HG02870 (cell line): Measurements from ENCODE around the gene DNAJB1.
"Not testable (repeated sequence)": the region's sequence is repeated elsewhere in the genome, so short reads cannot be mapped to it uniquely, and the experiment has no call there.

Source experiments
- ATAC-seq: cut with Tn5 transposase; IDR thresholded peaks from one replicate; pipeline ENCODE4 v1.9.1; 2021; ENCODE audit warnings: mild to moderate bottlenecking, moderate library complexity; ENCODE audit not compliant: unreplicated experiment

DNAJB1 gene

DNA sequence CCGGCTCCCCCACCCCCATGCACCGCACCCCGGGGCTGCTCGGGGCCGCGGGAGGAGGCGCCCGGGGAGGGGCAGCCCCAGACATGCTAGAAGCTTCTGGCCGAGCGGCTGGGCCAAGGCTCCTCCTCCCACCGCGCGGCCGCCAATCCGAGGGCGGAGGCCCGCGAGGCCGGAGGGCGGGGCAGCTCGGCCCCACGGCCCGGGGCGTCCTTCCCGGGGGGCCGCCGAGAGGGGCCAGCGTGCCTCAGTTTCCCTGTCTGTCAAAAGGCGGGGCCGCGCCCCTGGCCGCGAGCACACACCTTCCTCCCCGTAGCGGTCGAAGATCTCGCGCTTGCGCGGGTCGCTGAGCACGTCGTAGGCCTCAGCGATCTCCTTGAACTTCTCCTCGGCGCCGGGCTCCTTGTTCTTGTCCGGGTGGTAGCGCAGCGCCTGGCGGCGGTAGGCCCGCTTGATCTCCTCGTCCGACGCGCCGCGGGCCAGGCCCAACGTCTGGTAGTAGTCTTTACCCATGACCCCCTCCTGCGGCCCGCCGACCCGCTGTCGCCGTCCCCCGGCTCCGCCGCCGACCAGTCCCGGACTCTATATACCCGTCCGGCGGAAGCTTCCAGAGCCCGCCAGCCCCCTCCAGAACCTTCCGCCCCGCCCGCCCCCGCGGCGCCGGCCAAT is at the start of gene DNAJB1:
TSS of gene DNAJB1 (minus strand) at position 558 of the 666 bp plus-strand sequence. CDS start at position 510, 48 bp downstream.
- ATAC-seq, result peak; percentile 46

DNA sequence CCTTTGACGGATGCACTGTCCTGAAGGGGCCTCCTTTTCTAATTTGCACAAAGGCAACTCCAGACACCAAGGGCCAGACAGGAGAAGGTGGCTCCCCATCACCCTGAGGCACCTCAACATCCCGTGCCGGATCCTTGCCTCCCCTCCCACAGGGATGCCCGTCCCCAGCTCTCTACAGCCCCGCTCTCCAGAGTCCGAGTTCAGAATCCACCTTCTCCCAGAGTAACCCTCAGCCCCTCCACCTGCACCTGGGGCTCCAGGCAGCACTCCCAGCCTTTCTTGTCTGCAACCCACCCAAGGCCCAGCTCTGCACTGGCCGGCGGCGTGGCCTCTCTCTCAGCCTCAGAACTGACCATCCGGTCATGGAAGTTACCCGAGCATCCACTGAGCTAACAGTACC is 48.9 kb upstream of the DNAJB1 start:
- ATAC-seq, result no peak

GRCh38 chr19:14566712-14567077 is 48.5 kb upstream of the DNAJB1 start:
- ATAC-seq, result no peak

DNA sequence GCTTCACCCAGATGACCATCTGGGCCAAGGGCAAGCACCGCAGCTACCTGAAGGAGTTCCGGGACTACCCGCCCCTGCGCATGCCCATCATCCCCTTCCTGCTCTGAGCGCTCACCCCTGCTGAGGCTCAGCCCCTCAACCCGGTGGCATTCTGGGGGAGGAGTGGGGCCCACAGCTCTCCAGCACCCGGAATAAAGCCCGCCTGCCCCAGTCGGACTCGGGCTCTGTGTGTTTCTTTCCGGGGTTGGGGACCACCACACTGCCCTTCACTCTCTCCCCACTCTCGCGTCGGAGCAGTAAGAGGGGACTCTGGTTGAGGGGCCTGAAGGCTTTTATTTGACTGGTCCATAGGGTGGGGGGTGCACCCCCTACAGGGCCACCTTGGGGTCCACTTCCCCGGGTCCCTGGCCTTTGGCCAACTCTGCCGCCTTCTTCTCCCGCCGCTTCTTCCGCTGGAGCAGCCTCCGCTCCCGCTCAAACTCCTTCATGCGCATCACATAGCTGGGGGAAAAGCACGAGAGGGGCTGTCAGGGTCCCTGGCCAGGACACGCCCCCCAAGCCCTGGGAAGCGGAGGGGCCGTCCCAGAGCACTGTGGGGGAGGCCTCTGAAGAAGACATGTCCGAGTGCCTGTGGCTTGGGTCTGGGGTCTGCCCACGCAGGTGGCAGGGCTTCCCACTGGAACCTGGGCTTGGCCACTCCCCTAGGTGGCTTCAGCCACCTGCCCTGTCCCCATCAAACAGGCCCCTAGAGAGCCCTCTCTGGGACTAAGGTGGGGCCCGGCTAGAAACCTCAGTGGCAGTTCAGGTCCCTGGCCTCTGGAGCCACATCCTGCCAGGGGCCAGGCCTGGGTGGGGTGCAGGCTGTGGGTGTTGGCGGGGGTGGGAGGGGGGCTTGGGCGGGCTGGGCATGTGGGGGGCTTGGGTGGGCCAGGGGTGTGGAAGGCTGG is 47.8 kb upstream of the DNAJB1 start:
- ATAC-seq, result no peak

DNA sequence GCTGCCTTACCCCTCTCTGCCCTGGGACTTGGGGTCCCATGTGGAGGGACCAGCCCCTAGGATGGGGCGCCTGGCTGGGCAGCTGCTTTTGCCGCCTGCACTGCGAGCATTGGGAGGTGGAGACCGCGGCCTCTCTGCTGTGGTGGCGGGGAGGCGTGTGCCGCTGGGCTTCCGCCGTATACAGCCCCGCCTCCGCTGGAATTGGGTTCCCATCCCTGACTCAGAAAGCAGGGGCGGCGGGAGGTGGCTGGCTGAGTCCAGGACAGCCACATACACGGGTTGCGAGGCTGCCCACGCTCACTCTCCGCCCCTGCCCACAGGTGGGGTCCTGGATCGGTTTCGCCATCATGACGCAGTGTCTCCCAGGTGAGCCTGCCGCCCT is 47.1 kb upstream of the DNAJB1 start:
- no peak for ATAC-seq

- not testable (repeated sequence) for ATAC-seq
Observed at GRCh38 chr19:14564652-14565297, 46.6 kb upstream of the DNAJB1 start.

DNA sequence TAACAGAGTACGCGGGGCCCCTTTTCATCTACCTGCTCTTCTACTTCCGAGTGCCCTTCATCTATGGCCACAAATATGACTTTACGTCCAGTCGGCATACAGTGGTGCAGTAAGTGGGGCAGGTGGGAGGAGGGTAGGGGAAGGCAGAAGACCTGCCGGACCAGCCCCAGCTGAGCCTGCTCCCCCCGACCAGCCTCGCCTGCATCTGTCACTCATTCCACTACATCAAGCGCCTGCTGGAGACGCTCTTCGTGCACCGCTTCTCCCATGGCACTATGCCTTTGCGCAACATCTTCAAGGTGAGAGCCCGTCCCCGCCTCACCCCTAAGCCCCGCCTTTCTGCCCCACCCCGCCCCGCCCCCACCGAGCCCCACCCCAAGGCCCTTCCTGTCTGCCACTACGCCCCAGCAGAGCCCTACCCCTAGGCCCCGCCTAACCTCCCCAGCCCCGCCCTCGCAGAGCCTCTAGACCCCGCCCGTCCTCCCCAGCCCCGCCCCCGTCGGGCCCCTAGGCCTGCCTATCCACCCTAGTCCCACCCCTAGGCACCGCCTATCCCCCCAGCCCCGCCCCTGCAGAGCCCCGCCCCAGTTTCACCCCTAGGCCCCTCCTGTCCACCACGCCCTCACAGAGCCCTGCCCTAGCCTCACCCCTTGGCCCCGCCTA is 45.9 kb upstream of the DNAJB1 start:
- no peak for ATAC-seq

DNA sequence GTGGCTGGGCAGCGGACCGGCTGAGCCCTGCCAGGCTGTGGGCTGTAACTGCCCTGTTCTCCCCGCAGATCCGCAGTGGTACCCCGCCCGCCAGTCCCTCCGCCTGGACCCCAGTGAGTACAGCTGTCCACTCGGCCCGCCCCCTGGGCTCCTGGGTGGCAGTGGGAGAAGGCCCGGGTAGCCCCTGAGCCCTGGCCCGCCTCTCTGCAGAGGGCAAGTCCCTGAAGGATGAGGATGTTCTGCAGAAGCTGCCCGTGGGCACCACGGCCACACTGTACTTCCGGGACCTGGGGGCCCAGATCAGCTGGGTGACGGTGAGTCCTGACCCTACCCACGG is 45.4 kb upstream of the DNAJB1 start:
- ATAC-seq, result no peak

DNA sequence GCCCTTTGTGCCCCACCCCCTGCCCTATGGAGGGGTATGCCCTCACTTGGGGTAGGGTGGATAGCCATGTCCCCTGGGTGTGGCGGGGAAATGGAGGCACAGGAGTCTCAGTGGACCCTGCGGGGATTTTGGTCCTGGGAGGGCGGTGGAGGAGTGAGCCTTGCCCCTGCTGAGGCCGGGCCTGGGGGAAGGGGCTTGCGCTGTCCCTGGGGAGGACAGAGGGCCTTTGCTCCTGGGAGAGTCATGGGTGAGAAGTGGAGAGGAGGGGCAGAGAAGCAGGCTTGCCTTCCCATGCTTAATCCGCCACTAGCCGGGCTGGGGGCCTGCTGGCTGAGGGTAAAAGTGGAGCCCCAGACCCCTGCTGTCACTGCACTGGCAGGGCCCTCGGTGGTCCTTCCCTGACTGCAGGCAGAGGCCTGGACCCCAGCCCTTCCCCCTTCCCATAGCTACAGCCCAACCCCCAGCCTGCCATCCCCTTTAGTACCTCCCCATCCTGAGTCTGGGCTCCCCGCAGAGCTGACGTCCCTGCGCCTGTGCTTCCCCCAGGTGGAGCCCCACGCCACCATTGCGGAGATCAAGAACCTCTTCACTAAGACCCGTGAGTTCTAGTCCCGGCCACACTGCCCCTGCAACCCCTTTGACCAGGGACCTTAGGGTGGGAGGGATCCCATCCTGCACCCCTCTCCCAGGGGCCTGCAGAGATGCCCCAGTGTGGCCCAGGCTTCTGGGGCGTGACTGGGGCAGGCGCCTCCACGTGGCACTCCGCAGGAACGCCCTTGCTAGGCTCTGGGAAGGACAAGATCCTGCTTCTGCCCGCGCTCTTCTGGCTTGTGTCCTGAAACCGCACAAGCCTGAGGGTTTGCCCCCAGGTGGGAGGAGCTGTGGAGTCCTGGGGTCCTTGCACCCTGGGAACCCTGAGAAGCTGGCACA is 44.7 kb upstream of the DNAJB1 start:
- ATAC-seq, result no peak

- ATAC-seq, result no peak
Observed at GRCh38 chr19:14561847-14562351, 43.7 kb upstream of the DNAJB1 start.

GRCh38 chr19:14561249-14561648 is 43.1 kb upstream of the DNAJB1 start:
- ATAC-seq, result no peak

DNA sequence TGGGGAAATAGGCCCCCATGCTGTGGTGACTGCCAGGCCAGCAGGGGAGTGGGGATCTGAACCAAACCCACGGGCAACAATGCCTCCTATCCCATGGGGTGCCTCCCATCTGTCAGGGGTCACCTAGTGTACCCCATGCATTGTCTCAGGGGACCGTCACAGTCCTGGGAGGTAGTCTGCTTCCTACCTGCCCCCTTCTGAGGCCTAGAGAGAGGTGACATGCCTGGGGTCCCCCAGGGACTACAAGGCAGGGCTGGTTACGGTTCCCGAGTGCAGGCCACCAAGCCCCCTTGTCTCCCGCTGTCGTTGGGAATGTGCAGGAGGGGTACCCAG is 42.5 kb upstream of the DNAJB1 start:
- ATAC-seq, result no peak

GRCh38 chr19:14559916-14560775 is 41.9 kb upstream of the DNAJB1 start:
- ATAC-seq, result no peak

DNA sequence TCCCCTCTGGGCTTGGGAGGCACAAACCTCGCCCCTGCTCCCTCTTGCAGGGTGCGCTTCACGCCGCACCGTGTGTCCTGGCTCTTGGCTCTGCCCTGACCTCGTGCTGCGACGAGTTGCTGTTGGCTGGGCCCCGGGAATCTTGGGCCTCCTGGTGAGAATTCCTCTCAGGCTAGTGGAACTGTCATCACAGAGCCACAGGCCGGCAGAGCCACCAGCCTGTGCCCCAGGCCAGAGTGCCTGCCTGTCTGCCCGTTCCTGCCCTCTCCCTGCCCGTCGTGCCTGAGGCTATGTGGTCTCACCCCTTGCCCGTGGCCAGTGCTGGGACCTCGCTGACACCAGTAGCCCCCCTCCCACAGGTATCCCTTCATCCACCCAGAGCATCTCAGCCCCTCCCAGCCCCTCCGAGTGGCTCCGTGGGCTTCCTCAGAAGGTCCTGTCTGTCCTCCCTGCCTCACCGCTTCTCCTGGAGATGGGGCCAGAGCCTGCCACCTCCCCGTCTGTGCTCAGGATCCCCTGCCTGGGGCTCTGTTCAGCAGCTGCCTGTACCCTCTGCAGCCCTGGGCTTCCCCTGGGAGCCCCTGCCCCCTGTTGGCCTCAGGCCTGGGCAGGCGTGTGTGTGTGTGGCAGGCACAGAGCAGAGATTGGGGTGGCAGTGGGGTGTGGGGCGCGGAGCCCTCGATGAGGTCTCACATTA is 40.3 kb upstream of the DNAJB1 start:
- no peak for ATAC-seq

GRCh38 chr19:14556662-14557188 is 38.5 kb upstream of the DNAJB1 start:
- no peak for ATAC-seq

GRCh38 chr19:14555918-14556661 is 37.9 kb upstream of the DNAJB1 start:
- no peak for ATAC-seq

- ATAC-seq, result no peak
Observed at GRCh38 chr19:14554382-14554812, 36.2 kb upstream of the DNAJB1 start.

DNA sequence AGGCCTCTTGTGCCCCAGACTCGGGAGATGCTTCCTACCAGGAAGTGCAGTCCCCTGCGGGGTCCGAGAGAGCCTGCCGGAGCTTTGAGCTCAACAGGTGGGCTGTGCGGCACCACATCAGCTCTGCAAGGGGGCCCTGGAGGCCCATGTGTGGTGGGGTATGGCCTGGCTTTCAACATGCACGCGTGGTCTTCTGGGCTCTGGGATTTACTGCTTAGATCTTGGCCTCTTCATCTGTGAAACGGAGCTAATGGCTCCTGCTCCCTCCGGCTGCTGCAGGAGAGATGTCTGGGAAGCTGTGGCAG is 35.7 kb upstream of the DNAJB1 start:
- ATAC-seq, result no peak
